Breast epithelium (tissue), 3 donors: ENCODE measurements around the gene YJU2.

Experiments used
- POLR2A ChIP-seq: fragments of 450-650 bp; IDR thresholded peaks from one replicate; pipeline ENCODE4 v1.6.1; 2016; ENCODE audit warnings: antibody characterized with exemption, mild to moderate bottlenecking, moderate library complexity
- POLR2AphosphoS5 ChIP-seq, 3 donors: sonication (generic); formaldehyde crosslinking; IDR thresholded peaks; one replicate each; pipeline ENCODE4 v1.6.1; 2017; ENCODE audit warnings: antibody characterized with exemption in 3 of 3
- TF ChIP-seq, protein P1 (sequence below), 3 donors: fragments of 450-650 bp; IDR thresholded peaks; one replicate each; pipeline ENCODE4 v1.5.1; 2016 to 2017; ENCODE audit warnings: antibody characterized with exemption in 3 of 3, mild to moderate bottlenecking in 3 of 3, moderate library complexity in 3 of 3

DNA sequence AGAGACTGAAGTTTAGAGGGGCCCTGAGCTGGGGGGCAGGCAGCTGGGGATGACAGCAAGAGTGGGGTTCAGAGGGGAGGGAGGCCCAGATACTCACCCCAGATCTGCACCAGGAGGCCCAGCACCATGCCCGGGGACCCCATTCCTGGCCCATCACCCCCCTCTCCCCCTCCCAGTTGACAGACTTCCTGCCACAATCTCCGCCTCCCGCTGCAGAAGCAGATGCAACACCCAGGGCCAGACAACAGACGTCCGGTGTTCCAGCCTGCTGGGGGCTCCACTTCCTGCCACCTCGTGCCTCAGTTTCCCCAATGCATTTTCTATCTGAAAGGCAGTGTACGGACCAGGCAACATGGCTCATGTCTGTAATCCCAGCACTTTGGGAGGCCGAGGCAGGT is 55.4 kb downstream of the YJU2 start, which contains the start of gene TMIGD2:
- TF ChIP-seq POLR2AphosphoS5 (IDR thresholded peaks at IDR 0.05): no peak
- TF ChIP-seq, protein P1, sequence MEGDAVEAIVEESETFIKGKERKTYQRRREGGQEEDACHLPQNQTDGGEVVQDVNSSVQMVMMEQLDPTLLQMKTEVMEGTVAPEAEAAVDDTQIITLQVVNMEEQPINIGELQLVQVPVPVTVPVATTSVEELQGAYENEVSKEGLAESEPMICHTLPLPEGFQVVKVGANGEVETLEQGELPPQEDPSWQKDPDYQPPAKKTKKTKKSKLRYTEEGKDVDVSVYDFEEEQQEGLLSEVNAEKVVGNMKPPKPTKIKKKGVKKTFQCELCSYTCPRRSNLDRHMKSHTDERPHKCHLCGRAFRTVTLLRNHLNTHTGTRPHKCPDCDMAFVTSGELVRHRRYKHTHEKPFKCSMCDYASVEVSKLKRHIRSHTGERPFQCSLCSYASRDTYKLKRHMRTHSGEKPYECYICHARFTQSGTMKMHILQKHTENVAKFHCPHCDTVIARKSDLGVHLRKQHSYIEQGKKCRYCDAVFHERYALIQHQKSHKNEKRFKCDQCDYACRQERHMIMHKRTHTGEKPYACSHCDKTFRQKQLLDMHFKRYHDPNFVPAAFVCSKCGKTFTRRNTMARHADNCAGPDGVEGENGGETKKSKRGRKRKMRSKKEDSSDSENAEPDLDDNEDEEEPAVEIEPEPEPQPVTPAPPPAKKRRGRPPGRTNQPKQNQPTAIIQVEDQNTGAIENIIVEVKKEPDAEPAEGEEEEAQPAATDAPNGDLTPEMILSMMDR (IDR thresholded peaks at IDR 0.05): no peak
- no peak for TF ChIP-seq POLR2A
